Activated CD4-positive, alpha-beta T cell treated with anti-CD3 and anti-CD28 coated beads, Interleukin-2, amount 10 ng/mL, durations not matched to agents 7 days and 5 days (primary cell): ENCODE results near the gene INPP4B. TPM values are rescaled to one million over a fixed set of nuclear protein-coding genes. Genes with fewer than 3 reads are reported as not detected.

Experiments used
- CTCF ChIA-PET: fragments of 350-600 bp; sonication (Branson Sonifier 250); formaldehyde crosslinking; loops from one replicate; lab custom pipeline; 2021; ENCODE audit warnings: antibody characterized with exemption; lab: Charles Lee
- POLR2A ChIA-PET: fragments of 350-600 bp; sonication (Branson Sonifier 250); formaldehyde crosslinking; loops from one replicate; lab custom pipeline; 2021; ENCODE audit warnings: antibody characterized with exemption; lab: Charles Lee
- DNase-seq: peaks from one replicate; pipeline ENCODE4 v3.0.0-alpha.2; 2020
- H3K27ac Mint-ChIP-seq: one replicate; pipeline ENCODE4 v1.8.0; 2021; ENCODE audit warnings: mild to moderate bottlenecking, moderate library complexity, mixed read lengths
- H3K27me3 Mint-ChIP-seq: one replicate; pipeline ENCODE4 v1.8.0; 2021; ENCODE audit warnings: mixed read lengths
- H3K36me3 Mint-ChIP-seq: one replicate; pipeline ENCODE4 v1.8.0; 2021; ENCODE audit warnings: low read depth, mixed read lengths
- H3K4me1 Mint-ChIP-seq: one replicate; pipeline ENCODE4 v1.8.0; 2021; ENCODE audit warnings: mixed read lengths
- H3K4me3 Mint-ChIP-seq: one replicate; pipeline ENCODE4 v1.8.0; 2021; ENCODE audit warnings: mild to moderate bottlenecking, moderate library complexity, mixed read lengths
- H3K9me3 Mint-ChIP-seq: one replicate; pipeline ENCODE4 v1.8.0; 2021; ENCODE audit warnings: mixed read lengths
- total RNA-seq, 2 experiments: library from RNA; stranded (reverse); gene quantifications; one replicate each; pipeline ENCODE4 v1.2.3, GENCODE V29; 2021

Gene INPP4B
- total RNA-seq, 2 experiments from 2014 or later = 71.6 to 79.2 TPM

- ChIA-PET CTCF (no interaction called here), POLR2A (no interaction called here)
- H3K9me3 Mint-ChIP-seq = no peaks in the 10 kb centered on the region
- no peaks in the 10 kb centered on the region for H3K4me1 Mint-ChIP-seq
- no peak overlapping the region for H3K4me3 Mint-ChIP-seq
- H3K36me3 Mint-ChIP-seq = no peaks in the 10 kb centered on the region
- no peaks in the 10 kb centered on the region for H3K27me3 Mint-ChIP-seq
- no peak overlapping the region for H3K27ac Mint-ChIP-seq
- DNase-seq = no peak
Measured at GRCh38 chr4:141977433-141977832, 868.7 kb downstream of the INPP4B start.
